IMR-90 (cell line): Measurements from ENCODE around the gene PNMA6E. TPM values are rescaled to one million over a fixed set of nuclear protein-coding genes. Genes with fewer than 3 reads are reported as not detected.

Experiments used
- ATAC-seq: fragments of 200-7000 bp; cut with Tn5 transposase; 2 replicates; pipeline ENCODE4 v1.9.1; 2020; ENCODE audit warnings: low read depth, mild to moderate bottlenecking, moderate library complexity
- BruUV-seq: library from RNA; stranded (reverse); fragments of 400-500 nt; replicated peaks from 2 replicates; lab custom pipeline; 2021; lab: Mats Ljungman, UMichigan
- CTCF ChIA-PET: fragments of 300-600 bp; formaldehyde crosslinking; extraction: SDS; loops from one replicate; lab custom pipeline; 2021; ENCODE audit warnings: antibody characterized with exemption; lab: Yijun Ruan, JAX
- POLR2A ChIA-PET: fragments of 300-600 bp; sonication (Branson Sonifier 250); formaldehyde crosslinking; loops from one replicate; lab custom pipeline; 2022; ENCODE audit warnings: antibody characterized with exemption; ENCODE audit not compliant: unreplicated experiment; lab: Charles Lee
- DNase-seq: peaks from one replicate; pipeline ENCODE4 v3.0.0; 2013
- H2AFZ ChIP-seq: replicated peaks from 2 replicates; pipeline ENCODE3; 2013; ENCODE audit warnings: low read length, mild to moderate bottlenecking; ENCODE audit not compliant: poor library complexity
- H2AK5ac ChIP-seq: 2 replicates; pipeline ENCODE4 v1.6.1; 2013; ENCODE audit warnings: low read depth, low read length, inconsistent platforms
- H2AK9ac ChIP-seq: replicated peaks from 2 replicates; pipeline ENCODE3; 2013; ENCODE audit warnings: mild to moderate bottlenecking, low read depth, low read length, moderate library complexity; ENCODE audit not compliant: poor library complexity
- H2BK120ac ChIP-seq: 2 replicates; pipeline ENCODE4 v1.6.1; 2013; ENCODE audit warnings: low read depth, low read length, inconsistent platforms
- H2BK15ac ChIP-seq: 3 replicates; pipeline ENCODE4 v1.6.1; 2013; ENCODE audit warnings: low read depth, low read length, inconsistent platforms
- H2BK20ac ChIP-seq: 2 replicates; pipeline ENCODE4 v1.6.1; 2013; ENCODE audit warnings: low read depth, mild to moderate bottlenecking, inconsistent platforms, low read length, moderate library complexity
- H2BK5ac ChIP-seq: 2 replicates; pipeline ENCODE4 v1.6.1; 2013; ENCODE audit warnings: mild to moderate bottlenecking, low read depth, low read length, inconsistent platforms; ENCODE audit not compliant: poor library complexity, severe bottlenecking
- H3K14ac ChIP-seq: replicated peaks from 2 replicates; pipeline ENCODE4 v1.6.1; 2013; ENCODE audit warnings: low read depth, low read length, inconsistent platforms
- H3K18ac ChIP-seq: 2 replicates; pipeline ENCODE4 v1.6.1; 2013; ENCODE audit warnings: low read depth, low read length, control low read depth
- H3K23ac ChIP-seq: 2 replicates; pipeline ENCODE4 v1.6.1; 2013; ENCODE audit warnings: low read depth, low read length, inconsistent platforms
- H3K27ac ChIP-seq: 2 replicates; pipeline ENCODE4 v1.5.1; 2013; ENCODE audit warnings: mild to moderate bottlenecking, control low read depth, low read length; ENCODE audit not compliant: insufficient read depth
- H3K27me3 ChIP-seq: 2 replicates; pipeline ENCODE4 v1.6.1; 2013; ENCODE audit warnings: low read length; ENCODE audit not compliant: control insufficient read depth, insufficient read depth
- H3K36me3 ChIP-seq: 2 replicates; pipeline ENCODE4 v1.6.1; 2013; ENCODE audit warnings: low read length, mixed read lengths; ENCODE audit not compliant: control insufficient read depth, insufficient read depth
- H3K4ac ChIP-seq: 2 replicates; pipeline ENCODE4 v1.6.1; 2013; ENCODE audit warnings: low read depth, low read length, inconsistent platforms
- H3K4me1 ChIP-seq: 2 replicates; pipeline ENCODE4 v1.6.1; 2013; ENCODE audit warnings: low read length, mixed read lengths; ENCODE audit not compliant: control insufficient read depth, insufficient read depth
- H3K4me2 ChIP-seq: 2 replicates; pipeline ENCODE4 v1.6.1; 2013; ENCODE audit warnings: low read depth, mild to moderate bottlenecking, control low read depth, low read length, moderate library complexity
- H3K4me3 ChIP-seq: 2 replicates; pipeline ENCODE4 v1.5.1; 2013; ENCODE audit warnings: low read depth, mild to moderate bottlenecking, control low read depth, low read length, moderate library complexity; ENCODE audit not compliant: insufficient read depth
- H3K56ac ChIP-seq: 2 replicates; pipeline ENCODE4 v1.6.1; 2013; ENCODE audit warnings: low read length, inconsistent platforms; ENCODE audit not compliant: insufficient read depth; ENCODE audit errors: extremely low read depth
- H3K79me1 ChIP-seq, 2 experiments: 2 replicates each; pipeline ENCODE4 v1.6.1; 2013; ENCODE audit warnings: low read length in 2 of 2, inconsistent platforms in 1 of 2, low read depth in 1 of 2
- H3K9ac ChIP-seq: 2 replicates; pipeline ENCODE4 v1.6.1; 2013; ENCODE audit warnings: low read depth, low read length, control low read depth
- H3K9me1 ChIP-seq: 2 replicates; pipeline ENCODE4 v1.6.1; 2013; ENCODE audit warnings: low read length, inconsistent platforms; ENCODE audit not compliant: insufficient read depth
- H3K9me3 ChIP-seq: 2 replicates; pipeline ENCODE4 v1.6.1; 2013; ENCODE audit warnings: low read length; ENCODE audit not compliant: control insufficient read depth, insufficient read depth
- H4K20me1 ChIP-seq: 2 replicates; pipeline ENCODE4 v1.6.1; 2013; ENCODE audit warnings: low read length, inconsistent platforms; ENCODE audit not compliant: insufficient read depth
- H4K5ac ChIP-seq: 2 replicates; pipeline ENCODE4 v1.6.1; 2013; ENCODE audit warnings: mild to moderate bottlenecking, low read depth, low read length, control low read depth
- H4K8ac ChIP-seq, 2 experiments: 2 replicates each; pipeline ENCODE4 v1.6.1; 2013; ENCODE audit warnings: low read depth in 2 of 2, low read length in 2 of 2, control low read depth in 1 of 2, inconsistent platforms in 1 of 2
- H4K91ac ChIP-seq: 2 replicates; pipeline ENCODE4 v1.6.1; 2013; ENCODE audit warnings: low read depth, low read length, inconsistent platforms; ENCODE audit not compliant: insufficient read depth
- BHLHE40 ChIP-seq: fragments of 150-350 bp; IDR thresholded peaks from 2 replicates; pipeline ENCODE4 v1.6.1; 2016; ENCODE audit warnings: mild to moderate bottlenecking, low read depth, low read length
- CEBPB ChIP-seq: IDR thresholded peaks from 2 replicates; pipeline ENCODE4 v1.6.1; 2012; ENCODE audit warnings: low read depth, low read length, improper control_type of control experiment
- CHD1 ChIP-seq: IDR thresholded peaks from 2 replicates; pipeline ENCODE4 v1.6.1; 2012; ENCODE audit warnings: low read depth, low read length, improper control_type of control experiment
- ELK1 ChIP-seq: fragments of 150-350 bp; IDR thresholded peaks from 2 replicates; pipeline ENCODE4 v1.6.1; 2016; ENCODE audit warnings: low read depth, mild to moderate bottlenecking, low read length, moderate library complexity, borderline replicate concordance
- FOS ChIP-seq: fragments of 150-350 bp; IDR thresholded peaks from 2 replicates; pipeline ENCODE4 v1.6.1; 2016; ENCODE audit warnings: low read depth, low read length
- MAFK ChIP-seq: IDR thresholded peaks from 2 replicates; pipeline ENCODE4 v1.6.1; 2012; ENCODE audit warnings: low read depth, low read length, improper control_type of control experiment
- MAZ ChIP-seq: IDR thresholded peaks from 2 replicates; pipeline ENCODE4 v1.6.1; 2012; ENCODE audit warnings: low read depth, mild to moderate bottlenecking, low read length, improper control_type of control experiment, moderate library complexity, borderline replicate concordance
- MXI1 ChIP-seq: IDR thresholded peaks from 2 replicates; pipeline ENCODE4 v1.6.1; 2012; ENCODE audit warnings: low read depth, mild to moderate bottlenecking, low read length, moderate library complexity, borderline replicate concordance
- POLR2A ChIP-seq: IDR thresholded peaks from 2 replicates; pipeline ENCODE4 v1.6.1; 2012; ENCODE audit warnings: mild to moderate bottlenecking, low read depth, low read length
- RAD21 ChIP-seq: IDR thresholded peaks from 2 replicates; pipeline ENCODE4 v1.6.1; 2012; ENCODE audit warnings: low read length, improper control_type of control experiment
- RCOR1 ChIP-seq: IDR thresholded peaks from 2 replicates; pipeline ENCODE4 v1.6.1; 2012; ENCODE audit warnings: mild to moderate bottlenecking, low read length, improper control_type of control experiment; ENCODE audit not compliant: insufficient replicate concordance
- RFX5 ChIP-seq: IDR thresholded peaks from 2 replicates; pipeline ENCODE4 v1.8.0; 2012; ENCODE audit warnings: low read depth, mild to moderate bottlenecking, low read length, moderate library complexity
- SMC3 ChIP-seq: fragments of 150-350 bp; IDR thresholded peaks from 2 replicates; pipeline ENCODE4 v1.6.1; 2016; ENCODE audit warnings: low read depth, mild to moderate bottlenecking, antibody characterized with exemption, low read length, moderate library complexity
- USF2 ChIP-seq: fragments of 150-350 bp; IDR thresholded peaks from 2 replicates; pipeline ENCODE4 v1.6.1; 2017; ENCODE audit warnings: mild to moderate bottlenecking, antibody characterized with exemption, low read length, low read depth
- dilution Hi-C: fragments of 300-500 bp; cut with HindIII; formaldehyde crosslinking; loops from one replicate; pipeline ENCODE4 v1.14.3; 2018; ENCODE audit warnings: low sequenced_read_pairs; ENCODE audit not compliant: unreplicated experiment
- in situ Hi-C: fragments of 300-500 bp; cut with MboI; formaldehyde crosslinking; loops from 3 replicates; pipeline ENCODE4 v1.14.3; 2019; ENCODE audit warnings: low sequenced_read_pairs, inconsistent platforms, mixed read lengths
- intact Hi-C: fragments of 100-400 bp; cut with micrococcal nuclease; formaldehyde crosslinking; loops from 2 replicates; pipeline ENCODE4 v1.10.0; 2022
- polyA plus RNA-seq, 3 experiments: library from polyadenylated mRNA; depleted of rRNA; stranded (reverse); fragments of >200 nt; gene quantifications; 2 replicates each; pipeline ENCODE4 v1.2.3, GENCODE V29; 2012; ENCODE audit warnings: low replicate concordance in 1 of 3
- total RNA-seq: library from RNA; depleted of rRNA; stranded (reverse); fragments of >200 nt; gene quantifications from 2 replicates; pipeline ENCODE4 v1.2.3, GENCODE V29; 2012
- TF ChIP-seq, protein P1 (sequence below): conservative IDR thresholded peaks from 2 replicates; pipeline ENCODE4 v1.5.1; 2012; ENCODE audit warnings: mild to moderate bottlenecking, low read depth, low read length, improper control_type of control experiment

PNMA6E gene
- total and polyA plus RNA-seq, 2 of the 4 experiments (the other 2 are of a cell fraction): not detected

DNA sequence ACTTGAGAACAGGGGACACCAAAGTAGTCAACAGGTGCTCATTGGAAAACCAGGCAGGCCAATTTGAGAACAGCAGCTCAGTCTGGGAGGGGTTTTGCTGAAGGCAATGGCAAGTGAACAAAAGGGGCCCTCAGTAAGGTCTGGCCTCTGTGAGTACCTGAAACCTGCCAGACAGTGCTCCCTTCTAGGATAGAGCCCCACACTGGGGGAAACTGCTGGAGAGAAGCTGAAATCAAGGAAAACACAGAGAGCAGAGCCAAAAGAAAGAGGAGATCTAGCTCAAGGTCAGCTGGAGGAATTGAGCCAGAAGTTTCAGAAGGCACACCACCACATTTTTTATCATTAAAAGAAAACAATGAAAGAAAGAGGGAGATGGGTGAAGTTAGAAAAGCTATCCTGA is 28.2 kb downstream of the PNMA6E start:
- Histone ChIP-seq H2BK15ac (no peak overlapping the region), H3K23ac (no peak overlapping the region), H3K4me2 (no peak overlapping the region), H2AK9ac (no peak overlapping the region), H2AK5ac (no peak overlapping the region), H3K9ac (no peak overlapping the region), H3K18ac (no peak overlapping the region), H3K27ac (no peak overlapping the region), H3K14ac (no peak overlapping the region), H4K5ac (no peak overlapping the region), H3K36me3 (no peaks in the 10 kb centered on the region), H3K56ac (no peak overlapping the region), H3K79me1 (no peaks in the 10 kb centered on the region), H3K4me3 (no peak overlapping the region), H3K4ac (no peak overlapping the region), H4K20me1 (no peaks in the 10 kb centered on the region), H2AFZ (no peak overlapping the region), H2BK20ac (no peak overlapping the region), H4K8ac (no peak overlapping the region), H2BK5ac (no peak overlapping the region), H3K4me1 (no peaks in the 10 kb centered on the region), H3K27me3 (peaks cover 8% of the 10 kb centered on the region), H3K9me3 (0 out of 2 replicates have a peak, but pooled peaks cover 2% of the 10 kb centered on the region), H3K9me1 (no peaks in the 10 kb centered on the region), H4K91ac (no peak overlapping the region), H2BK120ac (no peak overlapping the region)
- in situ Hi-C loops (no loop called here), dilution Hi-C loops (no loop called here), intact Hi-C loops (no loop called here)
- ChIA-PET POLR2A (no interaction called here), CTCF (no interaction called here)
- BruUV-seq: no TSS peak
- ATAC-seq: no peak
- TF ChIP-seq MAFK: no peak
- no peak for TF ChIP-seq POLR2A
- no peak for TF ChIP-seq MXI1
- no peak for TF ChIP-seq BHLHE40
- TF ChIP-seq, protein P1, sequence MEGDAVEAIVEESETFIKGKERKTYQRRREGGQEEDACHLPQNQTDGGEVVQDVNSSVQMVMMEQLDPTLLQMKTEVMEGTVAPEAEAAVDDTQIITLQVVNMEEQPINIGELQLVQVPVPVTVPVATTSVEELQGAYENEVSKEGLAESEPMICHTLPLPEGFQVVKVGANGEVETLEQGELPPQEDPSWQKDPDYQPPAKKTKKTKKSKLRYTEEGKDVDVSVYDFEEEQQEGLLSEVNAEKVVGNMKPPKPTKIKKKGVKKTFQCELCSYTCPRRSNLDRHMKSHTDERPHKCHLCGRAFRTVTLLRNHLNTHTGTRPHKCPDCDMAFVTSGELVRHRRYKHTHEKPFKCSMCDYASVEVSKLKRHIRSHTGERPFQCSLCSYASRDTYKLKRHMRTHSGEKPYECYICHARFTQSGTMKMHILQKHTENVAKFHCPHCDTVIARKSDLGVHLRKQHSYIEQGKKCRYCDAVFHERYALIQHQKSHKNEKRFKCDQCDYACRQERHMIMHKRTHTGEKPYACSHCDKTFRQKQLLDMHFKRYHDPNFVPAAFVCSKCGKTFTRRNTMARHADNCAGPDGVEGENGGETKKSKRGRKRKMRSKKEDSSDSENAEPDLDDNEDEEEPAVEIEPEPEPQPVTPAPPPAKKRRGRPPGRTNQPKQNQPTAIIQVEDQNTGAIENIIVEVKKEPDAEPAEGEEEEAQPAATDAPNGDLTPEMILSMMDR: no peak
- TF ChIP-seq RFX5: no peak
- TF ChIP-seq FOS: no peak
- TF ChIP-seq RAD21: no peak
- no peak for TF ChIP-seq CEBPB
- no peak for TF ChIP-seq ELK1
- TF ChIP-seq MAZ: no peak
- no peak for TF ChIP-seq CHD1
- no peak for TF ChIP-seq RCOR1
- no peak for TF ChIP-seq USF2
- no peak for TF ChIP-seq SMC3
- no peak for DNase-seq
